ENCODE measurements around the gene CRABP2. TPM values are rescaled to one million over a fixed set of nuclear protein-coding genes. Genes with fewer than 3 reads are reported as not detected.
A peak's percentile ranks its signal among the peaks of the same experiment; 100 is the strongest.

The CRABP2 gene
- total and polyA plus RNA-seq, 2 experiments from 2014 or later, result 45.9 to 137 TPM

DNA sequence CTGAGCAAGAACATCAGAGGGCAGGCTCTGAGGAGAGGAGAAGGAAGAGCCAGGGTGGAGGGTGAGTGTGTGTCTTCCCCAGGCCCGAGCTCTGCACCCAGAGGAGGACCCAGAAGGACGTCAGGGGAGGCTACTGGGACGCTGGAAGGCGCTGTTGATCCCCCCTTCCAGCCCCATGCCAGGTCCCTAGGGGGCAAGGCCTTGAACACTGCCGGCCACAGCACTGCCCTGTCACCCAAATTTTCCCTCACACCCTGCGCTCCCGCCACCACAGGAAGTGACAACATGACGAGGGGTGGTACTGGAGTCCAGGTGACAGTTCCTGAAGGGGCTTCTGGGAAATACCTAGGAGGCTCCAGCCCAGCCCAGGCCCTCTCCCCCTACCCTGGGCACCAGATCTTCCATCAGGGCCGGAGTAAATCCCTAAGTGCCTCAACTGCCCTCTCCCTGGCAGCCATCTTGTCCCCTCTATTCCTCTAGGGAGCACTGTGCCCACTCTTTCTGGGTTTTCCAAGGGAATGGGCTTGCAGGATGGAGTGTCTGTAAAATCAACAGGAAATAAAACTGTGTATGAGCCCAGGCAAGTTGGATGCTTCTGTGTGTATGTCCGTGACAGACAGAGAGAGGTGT, 46.3 kb downstream of the CRABP2 start:
- Histone ChIP-seq H3K79me2 (replicated peaks; ENCODE audit: insufficient read depth) (no peaks in the 10 kb centered on the region), H3K36me3 (ENCODE audit: insufficient read depth) (no peaks in the 10 kb centered on the region), H3K9me2 (ENCODE audit: insufficient read depth) (no peaks in the 10 kb centered on the region), H3K4me2 (0 out of 2 replicates have a peak overlapping the region, but pooled peaks have one; percentile 60), H4K20me1 (replicated peaks; ENCODE audit: insufficient read depth) (no peaks in the 10 kb centered on the region), H3K27me3 (ENCODE audit: insufficient read depth) (peaks cover 58% of the 10 kb centered on the region), H3K4me3 (no peak overlapping the region), H3F3A (replicated peaks; ENCODE audit: low read depth) (peaks cover 24% of the 10 kb centered on the region; the same call in 1 of the 2 replicates), H3K4me1 (ENCODE audit: insufficient read depth) (peaks cover 56% of the 10 kb centered on the region), H3K27ac (ENCODE audit: low read depth) (no peak overlapping the region), H2AFZ (no peak overlapping the region)
- no peak for ATAC-seq
- no peaks in the 10 kb centered on the region; the same call in 1 of the 3 replicates for H3K9me3 Mint-ChIP-seq
- H3K4me1 Mint-ChIP-seq, result peaks cover 71% of the 10 kb centered on the region
- no peak overlapping the region; the same call in 2 of the 3 replicates for H3K4me3 Mint-ChIP-seq
- no peak overlapping the region for H3K27ac Mint-ChIP-seq
- peaks cover 2% of the 10 kb centered on the region; the same call in 1 of the 3 replicates for H3K36me3 Mint-ChIP-seq (ENCODE audit: low read depth)
- no peak for TF ChIP-seq NANOG (IDR thresholded peaks at IDR 0.05; ENCODE audit: borderline replicate concordance)
- TF ChIP-seq STAT1 (IDR thresholded peaks at IDR 0.05; ENCODE audit: unreplicated experiment), result no peak
- no peak for TF ChIP-seq REST (IDR thresholded peaks at IDR 0.05; ENCODE audit: unreplicated experiment)
- TF ChIP-seq EZH2 (IDR thresholded peaks at IDR 0.05; ENCODE audit: low read depth, unreplicated experiment), result no peak
- TF ChIP-seq CTCF (conservative IDR thresholded peaks at IDR 0.05; ENCODE audit: low read depth in 2 of 2), result peak in 1 of 2 experiments; percentile 11; a peak in 1 of 4 replicates
- DNase-seq (ENCODE audit: low spot score), result no peak
- H3K27me3 Mint-ChIP-seq (ENCODE audit: insufficient read depth, low read depth, poor library complexity), result peaks cover 53% of the 10 kb centered on the region

DNA sequence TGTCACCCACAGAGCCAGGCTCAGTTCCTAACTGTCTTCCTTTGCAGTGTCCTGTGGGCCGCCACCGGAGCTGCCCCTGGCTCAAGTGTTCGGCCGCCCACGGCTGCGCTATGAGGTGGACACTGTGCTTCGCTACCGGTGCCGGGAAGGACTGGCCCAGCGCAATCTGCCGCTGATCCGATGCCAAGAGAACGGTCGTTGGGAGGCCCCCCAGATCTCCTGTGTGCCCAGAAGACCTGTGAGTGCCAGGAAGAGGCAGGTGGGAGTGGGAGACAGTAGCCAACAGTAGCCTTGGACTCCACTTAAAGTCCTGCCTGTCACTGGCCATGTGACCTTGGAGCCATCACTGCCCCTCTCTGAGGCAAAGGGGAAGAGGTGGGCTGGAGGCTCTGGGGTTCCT, 46.9 kb downstream of the CRABP2 start:
- no peak overlapping the region for H3K4me3 Mint-ChIP-seq
- H3K4me2 ChIP-seq, result no peak overlapping the region
- H3K27me3 Mint-ChIP-seq (ENCODE audit: insufficient read depth, low read depth, poor library complexity), result peaks cover 53% of the 10 kb centered on the region
- peaks cover 66% of the 10 kb centered on the region for H3K4me1 Mint-ChIP-seq
- no peak overlapping the region for H3K27ac Mint-ChIP-seq
- H3K9me2 ChIP-seq (ENCODE audit: insufficient read depth), result no peaks in the 10 kb centered on the region
- H3K4me3 ChIP-seq, result no peak overlapping the region
- peaks cover 24% of the 10 kb centered on the region; the same call in 1 of the 2 replicates for H3F3A ChIP-seq (replicated peaks; ENCODE audit: low read depth)
- no peaks in the 10 kb centered on the region for H3K36me3 ChIP-seq (ENCODE audit: insufficient read depth)
- no peak overlapping the region for H2AFZ ChIP-seq
- H3K27me3 ChIP-seq (ENCODE audit: insufficient read depth), result peaks cover 62% of the 10 kb centered on the region
- H3K4me1 ChIP-seq (ENCODE audit: insufficient read depth), result peaks cover 50% of the 10 kb centered on the region
- H4K20me1 ChIP-seq (replicated peaks; ENCODE audit: insufficient read depth), result no peaks in the 10 kb centered on the region
- ATAC-seq (no peak), DNase-seq (ENCODE audit: low spot score) (no peak)
- no peak overlapping the region for H3K27ac ChIP-seq (ENCODE audit: low read depth)
- no peaks in the 10 kb centered on the region for H3K79me2 ChIP-seq (replicated peaks; ENCODE audit: insufficient read depth)
- peaks cover 2% of the 10 kb centered on the region; the same call in 1 of the 3 replicates for H3K36me3 Mint-ChIP-seq (ENCODE audit: low read depth)
- no peaks in the 10 kb centered on the region; the same call in 2 of the 3 replicates for H3K9me3 Mint-ChIP-seq
- no peak for TF ChIP-seq EZH2 (IDR thresholded peaks at IDR 0.05; ENCODE audit: low read depth, unreplicated experiment)
- no peak for TF ChIP-seq NANOG (IDR thresholded peaks at IDR 0.05; ENCODE audit: borderline replicate concordance)
- TF ChIP-seq, protein P1, sequence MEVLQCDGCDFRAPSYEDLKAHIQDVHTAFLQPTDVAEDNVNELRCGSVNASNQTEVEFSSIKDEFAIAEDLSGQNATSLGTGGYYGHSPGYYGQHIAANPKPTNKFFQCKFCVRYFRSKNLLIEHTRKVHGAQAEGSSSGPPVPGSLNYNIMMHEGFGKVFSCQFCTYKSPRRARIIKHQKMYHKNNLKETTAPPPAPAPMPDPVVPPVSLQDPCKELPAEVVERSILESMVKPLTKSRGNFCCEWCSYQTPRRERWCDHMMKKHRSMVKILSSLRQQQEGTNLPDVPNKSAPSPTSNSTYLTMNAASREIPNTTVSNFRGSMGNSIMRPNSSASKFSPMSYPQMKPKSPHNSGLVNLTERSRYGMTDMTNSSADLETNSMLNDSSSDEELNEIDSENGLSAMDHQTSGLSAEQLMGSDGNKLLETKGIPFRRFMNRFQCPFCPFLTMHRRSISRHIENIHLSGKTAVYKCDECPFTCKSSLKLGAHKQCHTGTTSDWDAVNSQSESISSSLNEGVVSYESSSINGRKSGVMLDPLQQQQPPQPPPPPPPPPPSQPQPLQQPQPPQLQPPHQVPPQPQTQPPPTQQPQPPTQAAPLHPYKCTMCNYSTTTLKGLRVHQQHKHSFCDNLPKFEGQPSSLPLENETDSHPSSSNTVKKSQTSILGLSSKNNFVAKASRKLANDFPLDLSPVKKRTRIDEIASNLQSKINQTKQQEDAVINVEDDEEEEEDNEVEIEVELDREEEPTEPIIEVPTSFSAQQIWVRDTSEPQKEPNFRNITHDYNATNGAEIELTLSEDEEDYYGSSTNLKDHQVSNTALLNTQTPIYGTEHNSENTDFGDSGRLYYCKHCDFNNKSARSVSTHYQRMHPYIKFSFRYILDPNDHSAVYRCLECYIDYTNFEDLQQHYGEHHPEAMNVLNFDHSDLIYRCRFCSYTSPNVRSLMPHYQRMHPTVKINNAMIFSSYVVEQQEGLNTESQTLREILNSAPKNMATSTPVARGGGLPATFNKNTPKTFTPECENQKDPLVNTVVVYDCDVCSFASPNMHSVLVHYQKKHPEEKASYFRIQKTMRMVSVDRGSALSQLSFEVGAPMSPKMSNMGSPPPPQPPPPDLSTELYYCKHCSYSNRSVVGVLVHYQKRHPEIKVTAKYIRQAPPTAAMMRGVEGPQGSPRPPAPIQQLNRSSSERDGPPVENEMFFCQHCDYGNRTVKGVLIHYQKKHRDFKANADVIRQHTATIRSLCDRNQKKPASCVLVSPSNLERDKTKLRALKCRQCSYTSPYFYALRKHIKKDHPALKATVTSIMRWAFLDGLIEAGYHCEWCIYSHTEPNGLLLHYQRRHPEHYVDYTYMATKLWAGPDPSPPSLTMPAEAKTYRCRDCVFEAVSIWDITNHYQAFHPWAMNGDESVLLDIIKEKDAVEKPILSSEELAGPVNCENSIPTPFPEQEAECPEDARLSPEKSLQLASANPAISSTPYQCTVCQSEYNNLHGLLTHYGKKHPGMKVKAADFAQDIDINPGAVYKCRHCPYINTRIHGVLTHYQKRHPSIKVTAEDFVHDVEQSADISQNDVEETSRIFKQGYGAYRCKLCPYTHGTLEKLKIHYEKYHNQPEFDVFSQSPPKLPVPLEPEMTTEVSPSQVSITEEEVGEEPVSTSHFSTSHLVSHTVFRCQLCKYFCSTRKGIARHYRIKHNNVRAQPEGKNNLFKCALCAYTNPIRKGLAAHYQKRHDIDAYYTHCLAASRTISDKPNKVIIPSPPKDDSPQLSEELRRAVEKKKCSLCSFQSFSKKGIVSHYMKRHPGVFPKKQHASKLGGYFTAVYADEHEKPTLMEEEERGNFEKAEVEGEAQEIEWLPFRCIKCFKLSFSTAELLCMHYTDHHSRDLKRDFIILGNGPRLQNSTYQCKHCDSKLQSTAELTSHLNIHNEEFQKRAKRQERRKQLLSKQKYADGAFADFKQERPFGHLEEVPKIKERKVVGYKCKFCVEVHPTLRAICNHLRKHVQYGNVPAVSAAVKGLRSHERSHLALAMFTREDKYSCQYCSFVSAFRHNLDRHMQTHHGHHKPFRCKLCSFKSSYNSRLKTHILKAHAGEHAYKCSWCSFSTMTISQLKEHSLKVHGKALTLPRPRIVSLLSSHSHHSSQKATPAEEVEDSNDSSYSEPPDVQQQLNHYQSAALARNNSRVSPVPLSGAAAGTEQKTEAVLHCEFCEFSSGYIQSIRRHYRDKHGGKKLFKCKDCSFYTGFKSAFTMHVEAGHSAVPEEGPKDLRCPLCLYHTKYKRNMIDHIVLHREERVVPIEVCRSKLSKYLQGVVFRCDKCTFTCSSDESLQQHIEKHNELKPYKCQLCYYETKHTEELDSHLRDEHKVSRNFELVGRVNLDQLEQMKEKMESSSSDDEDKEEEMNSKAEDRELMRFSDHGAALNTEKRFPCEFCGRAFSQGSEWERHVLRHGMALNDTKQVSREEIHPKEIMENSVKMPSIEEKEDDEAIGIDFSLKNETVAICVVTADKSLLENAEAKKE (CRISPR knock-in tag; IDR thresholded peaks at IDR 0.05), result no peak
- no peak for TF ChIP-seq STAT1 (IDR thresholded peaks at IDR 0.05; ENCODE audit: unreplicated experiment)
